ENCODE measurements around the gene DMD.

DMD gene

GRCh38 chrX:31178064-31178768 is 2033.1 kb downstream of the DMD start:
- no peak for DNase-seq (ENCODE audit: low read depth)

GRCh38 chrX:31170792-31171191 is 2040.6 kb downstream of the DMD start:
- DNase-seq (ENCODE audit: low read depth) = no peak

GRCh38 chrX:31168551-31168950 is 2042.8 kb downstream of the DMD start:
- no peak for DNase-seq (ENCODE audit: low read depth)

- no peak for DNase-seq (ENCODE audit: low read depth)
Measured at GRCh38 chrX:31166832-31167231, 2044.5 kb downstream of the DMD start.

GRCh38 chrX:31166416-31166815 is 2044.9 kb downstream of the DMD start:
- peak; percentile 46 for DNase-seq (ENCODE audit: low read depth)

GRCh38 chrX:31165241-31166035 is 2045.9 kb downstream of the DMD start:
- DNase-seq (ENCODE audit: low read depth) = peak; percentile 60

GRCh38 chrX:31154946-31155345 is 2056.4 kb downstream of the DMD start:
- DNase-seq (ENCODE audit: low read depth) = no peak

- no peak for DNase-seq (ENCODE audit: low read depth)
Measured at GRCh38 chrX:31153475-31154047, 2057.8 kb downstream of the DMD start.

- DNase-seq (ENCODE audit: low read depth) = no peak
Measured at GRCh38 chrX:31147175-31147574, 2064.2 kb downstream of the DMD start.

- peak; percentile 25 for DNase-seq (ENCODE audit: low read depth)
Measured at GRCh38 chrX:31139961-31140360, 2071.4 kb downstream of the DMD start.

- no peak for DNase-seq (ENCODE audit: low read depth)
Measured at GRCh38 chrX:31138124-31138523, 2073.2 kb downstream of the DMD start.

GRCh38 chrX:31136144-31136611 is 2075.2 kb downstream of the DMD start:
- no peak for DNase-seq (ENCODE audit: low read depth)

GRCh38 chrX:31132821-31133241 is 2078.5 kb downstream of the DMD start:
- DNase-seq (ENCODE audit: low read depth) = no peak

- no peak for DNase-seq (ENCODE audit: low read depth)
Measured at GRCh38 chrX:31130457-31131220, 2080.7 kb downstream of the DMD start.

GRCh38 chrX:31128855-31129254 is 2082.5 kb downstream of the DMD start:
- DNase-seq (ENCODE audit: low read depth) = no peak

- no peak for DNase-seq (ENCODE audit: low read depth)
Measured at GRCh38 chrX:31127716-31128115, 2083.6 kb downstream of the DMD start.

- DNase-seq (ENCODE audit: low read depth) = peak; percentile 33
Measured at GRCh38 chrX:31126205-31126604, 2085.1 kb downstream of the DMD start.

GRCh38 chrX:31124536-31124935 is 2086.8 kb downstream of the DMD start:
- DNase-seq (ENCODE audit: low read depth) = no peak

GRCh38 chrX:31123335-31123734 is 2088.0 kb downstream of the DMD start:
- no peak for DNase-seq (ENCODE audit: low read depth)

GRCh38 chrX:31117266-31117665 is 2094.1 kb downstream of the DMD start:
- DNase-seq (ENCODE audit: low read depth) = peak; percentile 26

GRCh38 chrX:31115398-31115797 is 2096.0 kb downstream of the DMD start:
- no peak for DNase-seq (ENCODE audit: low read depth)

GRCh38 chrX:31114858-31115257 is 2096.5 kb downstream of the DMD start:
- no peak for DNase-seq (ENCODE audit: low read depth)

Measured in EH (cell line).